ENCODE data around the gene TEX13B. TPM values are rescaled to one million over a fixed set of nuclear protein-coding genes. Genes with fewer than 3 reads are reported as not detected.

Gene TEX13B
- total and polyA plus RNA-seq, 2 donors (not counting 3 experiments of a cell fraction or from before 2014, with no cell fraction given): not detected

- no peaks in the 10 kb centered on the region for H3K9me1 ChIP-seq (replicated peaks; ENCODE audit: control insufficient read depth, extremely low read depth, insufficient read depth, low read length)
- H3K4me3 ChIP-seq (replicated peaks in 1 of 3; ENCODE audit: insufficient read depth in 1 of 3, low read depth in 1 of 3, low read length in 3 of 3): no peak overlapping the region
- POLR2A ChIA-PET: no interaction called here
- no peak overlapping the region for H2AFZ ChIP-seq (ENCODE audit: low read depth, low read length)
- intact Hi-C loops (cut with micrococcal nuclease): no loop called here
- no peak overlapping the region for H3K27ac ChIP-seq (ENCODE audit: insufficient read depth, low read depth, low read length)
- no peaks in the 10 kb centered on the region for H3K9me3 ChIP-seq (replicated peaks; ENCODE audit: control insufficient read depth, insufficient read depth, low read length)
- DNase-seq (ENCODE audit: low read depth, low spot score) (no peak), FAIRE-seq (no peak)
- no peaks in the 10 kb centered on the region for H4K20me1 ChIP-seq (replicated peaks; ENCODE audit: control insufficient read depth, extremely low read depth, insufficient read depth, low read length)
- no peak overlapping the region for H3K4me2 ChIP-seq (ENCODE audit: insufficient read depth, low read length)
- H3K27me3 ChIP-seq (ENCODE audit: control insufficient read depth in 2 of 2, insufficient read depth in 2 of 2, low read length in 2 of 2): no peaks in the 10 kb centered on the region
- dilution Hi-C loops (cut with MboI; ENCODE audit: extremely low pct_ligation_motif_present, low sequenced_read_pairs): no loop called here
- H3K4me1 ChIP-seq (ENCODE audit: control insufficient read depth, extremely low read depth, insufficient read depth, low read length): peaks cover 16% of the 10 kb centered on the region
- no peak for TF ChIP-seq MAX (IDR thresholded peaks at IDR 0.05; ENCODE audit: insufficient read depth, insufficient read length)
- no peak for TF ChIP-seq EZH2 (IDR thresholded peaks at IDR 0.05; ENCODE audit: borderline replicate concordance, low read depth, low read length, severe bottlenecking)
- no peak for TF ChIP-seq FOS (IDR thresholded peaks at IDR 0.05; ENCODE audit: borderline replicate concordance, insufficient read depth, low read length)
- TF ChIP-seq POLR2A (IDR thresholded peaks at IDR 0.05; ENCODE audit: low read depth, low read length): no peak
- TF ChIP-seq MYC (IDR thresholded peaks at IDR 0.05; ENCODE audit: low read depth, low read length): no peak
- TF ChIP-seq POLR2AphosphoS5 (IDR thresholded peaks at IDR 0.05; ENCODE audit: insufficient read depth, low read depth, low read length): no peak
- no peak for TF ChIP-seq JUN (IDR thresholded peaks at IDR 0.05; ENCODE audit: borderline replicate concordance, insufficient read depth, insufficient read length, low read depth)
- no peak for TF ChIP-seq GATA2 (IDR thresholded peaks at IDR 0.05; ENCODE audit: insufficient read depth, insufficient read length, low read depth, low read length)
- TF ChIP-seq CTCF (IDR thresholded peaks at IDR 0.05; ENCODE audit: extremely low read depth in 1 of 2, insufficient read depth in 1 of 2, low read depth in 1 of 2, low read length in 2 of 2): no peak
- H3K9ac ChIP-seq (replicated peaks; ENCODE audit: extremely low read depth, insufficient read depth, low read length): no peak overlapping the region
- CTCF ChIA-PET: no interaction called here
- no TSS peak for BruUV-seq (replicated peaks)
- no peaks in the 10 kb centered on the region for H3K79me2 ChIP-seq (ENCODE audit: control insufficient read depth, insufficient read depth, low read length)
- H3K36me3 ChIP-seq (ENCODE audit: control insufficient read depth in 2 of 2, extremely low read depth in 1 of 2, insufficient read depth in 2 of 2, low read length in 2 of 2): no peaks in the 10 kb centered on the region
Observed at GRCh38 chrX:108019382-108019875, 37.3 kb upstream of the TEX13B start.
